Measurements from ENCODE around the gene CSH2. TPM values are rescaled to one million over a fixed set of nuclear protein-coding genes. Genes with fewer than 3 reads are reported as not detected.

The CSH2 gene
- total and polyA plus RNA-seq, 2 of the 13 experiments (the other 11 are each of a cell fraction or from before 2014, with no cell fraction given): not detected

DNA sequence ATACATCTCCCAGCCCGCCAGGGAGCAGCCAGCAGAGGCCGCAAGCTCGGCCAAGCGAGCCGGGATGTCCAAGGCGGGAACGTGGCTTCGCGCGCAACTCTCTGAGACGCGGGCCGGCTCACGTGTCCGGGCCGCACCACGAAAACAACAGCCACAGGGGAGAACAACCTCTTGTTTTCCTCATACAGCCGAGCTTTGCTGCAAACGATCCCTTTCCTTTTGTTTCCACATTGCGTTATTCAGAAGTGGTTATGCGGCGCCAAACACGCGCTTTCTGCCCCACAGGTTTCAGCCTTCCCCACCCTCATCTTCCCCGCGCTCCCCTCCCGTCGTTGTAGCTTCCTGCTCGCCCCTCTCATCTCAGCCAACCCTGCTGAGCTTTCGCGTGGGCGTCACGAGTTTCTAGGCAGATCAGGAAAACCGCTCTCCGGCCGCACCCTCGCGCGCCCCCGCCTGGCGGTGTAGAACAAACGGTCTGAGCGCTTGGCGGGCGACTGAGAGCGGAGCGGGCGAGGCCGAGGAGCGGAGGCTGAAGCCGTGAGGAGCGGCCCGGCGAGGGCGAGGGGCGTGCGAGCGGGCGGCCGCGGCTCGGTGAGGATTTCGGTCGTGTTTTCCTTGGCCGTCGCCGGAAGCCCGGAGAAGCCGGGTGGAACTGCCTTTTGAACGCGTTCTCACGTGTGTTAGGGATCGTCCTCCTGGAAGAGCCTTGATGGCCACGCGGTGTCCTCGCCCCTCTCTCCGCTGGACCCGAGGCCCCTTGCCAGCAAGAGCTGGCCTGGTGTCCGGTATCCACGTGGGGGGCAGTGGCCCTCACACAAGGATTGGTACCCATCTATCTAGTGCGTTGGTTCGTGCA, 24.4 kb downstream of the CSH2 start:
- no TSS peak for BruUV-seq (replicated peaks)
- no peak for FAIRE-seq
- no peak for TF ChIP-seq KAT8 (CRISPR knock-in tag; IDR thresholded peaks at IDR 0.05)
- no peak for TF ChIP-seq BATF2 (CRISPR knock-in tag; IDR thresholded peaks at IDR 0.05)
- TF ChIP-seq CREB3 (CRISPR knock-in tag; IDR thresholded peaks at IDR 0.05): no peak
- TF ChIP-seq HCFC1 (IDR thresholded peaks at IDR 0.05; ENCODE audit: low read depth, low read length): no peak
- no peak for TF ChIP-seq ZSCAN21 (CRISPR knock-in tag; IDR thresholded peaks at IDR 0.05; ENCODE audit: borderline replicate concordance)
- TF ChIP-seq, protein P1, sequence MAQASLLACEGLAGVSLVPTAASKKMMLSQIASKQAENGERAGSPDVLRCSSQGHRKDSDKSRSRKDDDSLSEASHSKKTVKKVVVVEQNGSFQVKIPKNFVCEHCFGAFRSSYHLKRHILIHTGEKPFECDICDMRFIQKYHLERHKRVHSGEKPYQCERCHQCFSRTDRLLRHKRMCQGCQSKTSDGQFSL (CRISPR knock-in tag; IDR thresholded peaks at IDR 0.05): no peak
- TF ChIP-seq NFKBIZ (CRISPR knock-in tag; IDR thresholded peaks at IDR 0.05): no peak
- no peak for TF ChIP-seq ARNT2 (CRISPR knock-in tag; IDR thresholded peaks at IDR 0.05; ENCODE audit: low read depth)
- TF ChIP-seq, protein P2, sequence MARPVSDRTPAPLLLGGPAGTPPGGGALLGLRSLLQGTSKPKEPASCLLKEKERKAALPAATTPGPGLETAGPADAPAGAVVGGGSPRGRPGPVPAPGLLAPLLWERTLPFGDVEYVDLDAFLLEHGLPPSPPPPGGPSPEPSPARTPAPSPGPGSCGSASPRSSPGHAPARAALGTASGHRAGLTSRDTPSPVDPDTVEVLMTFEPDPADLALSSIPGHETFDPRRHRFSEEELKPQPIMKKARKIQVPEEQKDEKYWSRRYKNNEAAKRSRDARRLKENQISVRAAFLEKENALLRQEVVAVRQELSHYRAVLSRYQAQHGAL (CRISPR knock-in tag; IDR thresholded peaks at IDR 0.05; ENCODE audit: not compliant biosample characterization): no peak
- TF ChIP-seq, protein P3, sequence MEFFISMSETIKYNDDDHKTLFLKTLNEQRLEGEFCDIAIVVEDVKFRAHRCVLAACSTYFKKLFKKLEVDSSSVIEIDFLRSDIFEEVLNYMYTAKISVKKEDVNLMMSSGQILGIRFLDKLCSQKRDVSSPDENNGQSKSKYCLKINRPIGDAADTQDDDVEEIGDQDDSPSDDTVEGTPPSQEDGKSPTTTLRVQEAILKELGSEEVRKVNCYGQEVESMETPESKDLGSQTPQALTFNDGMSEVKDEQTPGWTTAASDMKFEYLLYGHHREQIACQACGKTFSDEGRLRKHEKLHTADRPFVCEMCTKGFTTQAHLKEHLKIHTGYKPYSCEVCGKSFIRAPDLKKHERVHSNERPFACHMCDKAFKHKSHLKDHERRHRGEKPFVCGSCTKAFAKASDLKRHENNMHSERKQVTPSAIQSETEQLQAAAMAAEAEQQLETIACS (CRISPR knock-in tag; IDR thresholded peaks at IDR 0.05): no peak
- TF ChIP-seq CENPT (CRISPR knock-in tag; IDR thresholded peaks at IDR 0.05; ENCODE audit: low read depth): no peak
- TF ChIP-seq ZNF773 (CRISPR knock-in tag; IDR thresholded peaks at IDR 0.05; ENCODE audit: borderline replicate concordance): no peak
- TF ChIP-seq FOXP1 (IDR thresholded peaks at IDR 0.05): no peak
- TF ChIP-seq FOXP1 (CRISPR knock-in tag; IDR thresholded peaks at IDR 0.05): no peak

More for the DNA sequence above, 24.4 kb downstream of the CSH2 start:
- Histone ChIP-seq H3K9ac (ENCODE audit: insufficient read depth, low read depth, low read length) (no peak overlapping the region), H3K27ac (ENCODE audit: extremely low read length, insufficient read depth, low read length) (no peak overlapping the region), H3K4me1 (ENCODE audit: insufficient read depth, low read length) (peaks cover 37% of the 10 kb centered on the region), H3K36me3 (replicated peaks in 1 of 2; ENCODE audit: control insufficient read depth in 1 of 2, insufficient read depth in 2 of 2, low read length in 2 of 2) (no peaks in the 10 kb centered on the region), H3K4me2 (ENCODE audit: low read depth, low read length) (no peak overlapping the region), H2AFZ (ENCODE audit: low read length) (no peak overlapping the region), H4K20me1 (ENCODE audit: insufficient read depth, low read length) (no peaks in the 10 kb centered on the region), H3K27me3 (ENCODE audit: control insufficient read depth in 1 of 2, insufficient read depth in 2 of 2, low read length in 2 of 2) (no peaks in the 10 kb centered on the region), H3K79me2 (ENCODE audit: insufficient read depth, low read length) (no peaks in the 10 kb centered on the region), H3K4me3 (replicated peaks in 1 of 3; ENCODE audit: insufficient read depth in 1 of 3, low read depth in 2 of 3, low read length in 3 of 3) (no peak overlapping the region; a peak in 1 of 6 replicates), H3K9me3 (ENCODE audit: low read length) (no peaks in the 10 kb centered on the region)
- peak; percentile 77 for ATAC-seq
- intact Hi-C loops (cut with micrococcal nuclease; ENCODE audit: unreplicated experiment): no loop called here
- in situ Hi-C loops (cut with HindIII; ENCODE audit: extremely low pct_ligation_motif_present, low pct_unique_long_range_greater_than_20kb): loop anchor here (10.0 kb wide), 1 partner anchor 656 kb away; the partner anchor contains the start of genes CEP95 and DDX5
- CTCF ChIA-PET (ENCODE audit: low intra/inter-chr PET ratio, low total read pairs): no interaction called here
- WGBS (ENCODE audit: low lambda C conversion rate): 83% methylated on average over 82 of the region's 82 CpGs
- DNase-seq (ENCODE audit: low spot score): peak; percentile 71
- POLR2A ChIA-PET: interaction anchor here (1.0 kb wide), 1 partner anchor 296 kb away, joined by 3 read pairs; no protein-coding TSS in a partner anchor
